Head of caudate nucleus (tissue), 42 donors: Measurements from ENCODE around the gene SPTA1.
"Not testable (repeated sequence)": the region's sequence is repeated elsewhere in the genome, so short reads cannot be mapped to it uniquely, and the experiment has no call there.

Source experiments
- DNase-seq, 42 donors: peaks; one replicate each; pipeline versions ENCODE4 v3.0.0 to v3.0.0-alpha.2; 2020 to 2021; ENCODE audit warnings: mixed read lengths in 7 of 42
- intact Hi-C: fragments of 100-400 bp; cut with DNase I; formaldehyde crosslinking; loops from one replicate; pipeline ENCODE4 v1.15.0; 2022

SPTA1 gene

GRCh38 chr1:158686111-158687009, at the start of gene SPTA1:
Gene SPTA1 (minus strand): TSS chr1:158686715. CDS start chr1:158686517, 198 bp downstream.
- intact Hi-C loops, result no loop called here
- no peak for DNase-seq

GRCh38 chr1:158735848-158736247, 49.3 kb upstream of the SPTA1 start:
- intact Hi-C loops, result no loop called here
- no peak for DNase-seq

GRCh38 chr1:158732524-158732923, 46.0 kb upstream of the SPTA1 start:
- DNase-seq, result no peak
- intact Hi-C loops, result no loop called here

DNA sequence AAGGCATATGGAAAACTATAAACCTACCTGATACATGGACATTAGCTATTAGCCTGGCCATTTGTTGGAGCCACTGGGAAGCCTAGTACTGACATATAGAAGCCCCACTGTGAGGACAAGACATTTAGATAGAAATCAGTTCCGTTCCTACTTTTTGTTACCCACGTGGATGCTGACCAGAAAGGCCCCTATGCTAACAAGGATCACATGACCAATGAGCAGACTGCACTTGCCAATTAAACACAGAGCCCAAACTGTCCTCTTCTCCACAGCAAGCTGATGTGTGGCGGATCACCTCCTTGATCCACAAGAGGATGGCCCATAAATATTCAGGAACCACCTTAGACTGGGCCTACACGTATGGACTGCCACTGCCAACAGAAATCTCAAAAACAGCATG, 45.2 kb upstream of the SPTA1 start:
- DNase-seq, result no peak
- intact Hi-C loops, result no loop called here

- DNase-seq, result no peak
- intact Hi-C loops, result no loop called here
Measured at GRCh38 chr1:158730453-158730852, 43.9 kb upstream of the SPTA1 start.

DNA sequence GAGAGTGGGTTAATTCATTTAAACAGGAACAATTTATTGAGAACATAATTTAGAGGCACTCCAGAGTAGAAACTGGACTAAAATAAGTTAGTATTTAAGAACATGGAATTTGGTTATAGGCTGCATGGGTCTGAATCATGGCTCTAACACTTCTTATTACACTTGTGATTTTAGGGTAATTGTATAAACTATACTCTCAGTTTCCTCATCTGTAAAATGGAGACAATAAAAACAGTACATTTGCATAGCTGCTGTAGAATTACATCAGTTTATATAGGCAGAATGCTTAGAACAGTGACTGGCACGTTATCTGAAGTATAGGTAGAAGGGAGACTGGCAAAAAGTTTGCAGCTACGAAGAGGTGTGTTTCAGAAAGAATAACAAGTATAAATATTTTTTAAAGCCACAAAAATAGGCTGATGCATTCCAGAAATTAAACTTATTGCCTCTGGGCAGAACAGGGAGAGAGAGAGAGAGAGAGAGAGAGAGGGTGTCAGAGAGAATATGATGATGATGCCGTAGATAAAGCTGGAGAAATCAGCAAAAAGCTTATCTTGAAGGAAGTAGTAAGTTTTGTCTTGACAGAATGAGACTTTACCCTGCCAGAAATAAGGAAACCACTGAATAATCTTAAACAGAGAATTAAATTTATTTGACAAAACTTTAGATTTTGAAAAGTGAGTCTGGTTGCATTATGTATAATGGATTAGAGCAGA, 42.2 kb upstream of the SPTA1 start:
- intact Hi-C loops, result no loop called here
- no peak for DNase-seq

- no peak for DNase-seq
- intact Hi-C loops, result no loop called here
Measured at GRCh38 chr1:158724442-158724841, 37.9 kb upstream of the SPTA1 start.

GRCh38 chr1:158720620-158721019, 34.1 kb upstream of the SPTA1 start, which contains the start of gene OR6K3:
Gene OR6K3 (minus strand): TSS chr1:158720720. CDS start chr1:158718115, 2,605 bp downstream.
- no peak for DNase-seq
- intact Hi-C loops, result no loop called here

- intact Hi-C loops, result no loop called here
- no peak for DNase-seq
Measured at GRCh38 chr1:158719664-158720063, 33.1 kb upstream of the SPTA1 start.

DNA sequence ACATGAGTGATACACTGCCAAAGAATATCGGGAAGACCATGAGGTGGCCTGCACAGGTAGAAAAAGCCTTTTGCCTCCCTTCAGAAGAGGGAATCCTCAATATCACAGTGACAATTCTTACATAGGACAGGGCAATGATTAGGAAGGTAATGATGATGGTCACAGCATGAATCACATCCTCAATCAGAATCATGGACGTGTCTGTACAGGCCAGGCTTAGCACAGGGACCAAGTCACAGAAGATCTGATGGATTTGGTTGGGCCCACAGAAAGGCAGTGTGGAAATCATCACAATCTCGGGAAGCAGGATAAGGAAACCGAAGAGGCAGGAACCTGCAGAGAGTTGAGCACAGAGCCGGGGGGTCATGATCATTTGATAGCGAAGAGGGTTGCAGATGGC, 30.8 kb upstream of the SPTA1 start:
- intact Hi-C loops, result no loop called here
- DNase-seq, result no peak

GRCh38 chr1:158716335-158716734, 29.8 kb upstream of the SPTA1 start:
- intact Hi-C loops, result no loop called here
- no peak for DNase-seq

GRCh38 chr1:158714754-158715153, 28.2 kb upstream of the SPTA1 start:
- no peak for DNase-seq

DNA sequence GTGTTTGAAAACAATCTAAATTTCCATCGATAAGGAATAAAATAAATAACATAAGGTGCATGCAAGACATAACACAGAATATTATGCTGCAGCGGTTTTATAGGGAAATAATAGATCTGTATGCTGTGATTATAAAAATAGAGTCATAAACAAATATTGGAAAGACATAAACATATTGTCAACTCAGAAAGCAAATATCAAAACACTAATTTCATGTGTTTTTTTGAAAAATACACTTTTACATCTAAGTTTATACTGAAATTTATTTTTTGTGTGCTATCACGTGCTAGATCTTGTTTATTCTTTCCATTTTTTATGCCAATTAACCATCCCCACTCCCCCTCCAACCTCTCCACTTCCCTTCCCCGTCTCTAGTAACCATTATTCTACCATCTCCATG, 24.6 kb upstream of the SPTA1 start:
- intact Hi-C loops, result no loop called here

More at GRCh38 chr1:158714754-158715153, 28.2 kb upstream of the SPTA1 start:
- intact Hi-C loops, result no loop called here

DNA sequence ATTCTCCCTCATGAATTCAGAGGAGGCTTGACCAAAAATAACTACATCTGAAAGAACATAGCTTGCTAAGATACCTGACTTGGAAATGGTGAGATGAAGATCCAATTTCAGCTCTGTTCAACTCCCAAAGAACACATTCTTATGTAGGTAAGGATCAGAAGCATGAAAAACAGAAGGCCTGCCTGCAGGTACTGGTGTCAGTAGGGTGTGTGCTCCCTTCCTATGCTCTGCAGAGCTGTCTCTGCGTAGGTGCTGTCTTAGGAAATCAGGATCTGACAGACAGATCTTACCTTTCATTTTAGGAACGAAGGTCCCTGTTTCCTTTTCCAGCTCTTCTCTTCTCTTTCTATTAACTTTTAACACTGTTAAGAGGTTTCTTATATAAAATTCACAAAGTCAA, 19.6 kb upstream of the SPTA1 start:
- intact Hi-C loops, result no loop called here
- peak in 34 of 42 donors; percentile 1 to 86 (median 30) for DNase-seq

More for the DNA sequence above, 24.6 kb upstream of the SPTA1 start:
- no peak for DNase-seq

- no peak for DNase-seq
- intact Hi-C loops, result no loop called here
Measured at GRCh38 chr1:158700552-158700951, 14.0 kb upstream of the SPTA1 start, which contains the start of gene OR6K2. Gene OR6K2 (minus strand): TSS chr1:158700652. CDS start chr1:158700652, 0 bp downstream.

DNA sequence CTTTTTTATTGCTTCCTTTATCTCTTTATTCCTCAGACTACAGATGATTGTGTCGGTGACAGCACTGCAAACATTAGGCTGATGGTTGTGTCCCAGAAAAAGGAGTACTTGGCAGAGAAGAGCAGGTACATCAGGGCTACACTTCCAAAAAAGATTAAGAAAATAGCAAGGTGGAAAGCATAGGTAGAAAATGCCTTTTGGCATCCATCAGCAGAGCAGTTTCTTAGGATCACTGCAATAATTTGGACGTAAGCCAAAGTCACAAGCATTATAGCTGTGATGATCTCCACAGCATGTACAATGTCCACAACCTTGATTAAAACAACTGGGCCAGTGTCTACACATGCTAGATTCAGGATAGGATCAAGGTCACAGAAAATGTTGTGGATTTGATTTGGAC, 8.1 kb upstream of the SPTA1 start:
- no peak for DNase-seq
- intact Hi-C loops, result no loop called here

- DNase-seq, result no peak
- intact Hi-C loops, result no loop called here
Measured at GRCh38 chr1:158692356-158692755, 5.8 kb upstream of the SPTA1 start.

DNA sequence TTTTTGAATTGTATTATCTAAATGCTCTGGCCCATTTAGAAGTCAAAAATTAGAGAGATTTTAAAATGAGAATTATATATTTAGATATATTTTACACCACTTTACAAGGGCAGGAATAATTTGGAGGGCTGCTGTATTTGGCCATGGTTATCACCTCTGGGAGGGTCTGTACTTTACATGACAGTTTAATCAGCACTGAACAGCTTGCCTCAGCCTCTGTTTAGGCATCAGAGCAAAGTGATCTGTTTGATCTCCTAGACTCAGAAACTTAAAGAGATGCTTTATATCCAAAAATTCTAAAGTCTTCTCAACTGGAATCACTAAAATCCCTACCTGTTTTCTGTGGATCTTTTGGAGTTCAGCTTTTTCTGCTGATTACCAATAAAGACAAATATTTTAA, 5.4 kb upstream of the SPTA1 start:
- DNase-seq, result no peak
- intact Hi-C loops, result no loop called here

GRCh38 chr1:158691149-158691548, 4.6 kb upstream of the SPTA1 start:
- intact Hi-C loops, DNase-seq: not testable (repeated sequence)

DNA sequence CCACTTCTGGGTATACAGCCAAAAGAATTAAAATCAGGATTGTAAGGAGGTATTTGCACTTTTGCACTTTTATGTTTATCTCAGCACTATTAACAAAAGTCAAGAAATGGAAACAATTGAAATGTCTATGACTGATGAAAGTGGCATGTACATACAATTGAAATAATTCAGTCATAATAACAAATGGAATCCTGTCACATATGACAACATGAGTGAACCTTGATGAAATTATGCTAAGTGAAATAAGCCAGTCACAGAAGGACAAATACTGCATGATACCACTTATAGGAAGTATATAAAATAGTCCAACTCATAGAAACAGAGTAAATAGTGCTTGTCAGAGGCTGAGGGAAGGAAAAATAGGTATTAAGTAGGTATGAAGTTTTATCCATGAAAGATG, 3.4 kb upstream of the SPTA1 start:
- no peak for DNase-seq
- intact Hi-C loops, result no loop called here
